Measurements from ENCODE around the gene RYR1.

Gene RYR1

GRCh38 chr19:38632476-38633213 is 199.2 kb downstream of the RYR1 start:
- no peak for DNase-seq (ENCODE audit: low read depth)
- H3K4me3 ChIP-seq (ENCODE audit: low read depth, low read length) = no peak overlapping the region
- TF ChIP-seq, protein P1, sequence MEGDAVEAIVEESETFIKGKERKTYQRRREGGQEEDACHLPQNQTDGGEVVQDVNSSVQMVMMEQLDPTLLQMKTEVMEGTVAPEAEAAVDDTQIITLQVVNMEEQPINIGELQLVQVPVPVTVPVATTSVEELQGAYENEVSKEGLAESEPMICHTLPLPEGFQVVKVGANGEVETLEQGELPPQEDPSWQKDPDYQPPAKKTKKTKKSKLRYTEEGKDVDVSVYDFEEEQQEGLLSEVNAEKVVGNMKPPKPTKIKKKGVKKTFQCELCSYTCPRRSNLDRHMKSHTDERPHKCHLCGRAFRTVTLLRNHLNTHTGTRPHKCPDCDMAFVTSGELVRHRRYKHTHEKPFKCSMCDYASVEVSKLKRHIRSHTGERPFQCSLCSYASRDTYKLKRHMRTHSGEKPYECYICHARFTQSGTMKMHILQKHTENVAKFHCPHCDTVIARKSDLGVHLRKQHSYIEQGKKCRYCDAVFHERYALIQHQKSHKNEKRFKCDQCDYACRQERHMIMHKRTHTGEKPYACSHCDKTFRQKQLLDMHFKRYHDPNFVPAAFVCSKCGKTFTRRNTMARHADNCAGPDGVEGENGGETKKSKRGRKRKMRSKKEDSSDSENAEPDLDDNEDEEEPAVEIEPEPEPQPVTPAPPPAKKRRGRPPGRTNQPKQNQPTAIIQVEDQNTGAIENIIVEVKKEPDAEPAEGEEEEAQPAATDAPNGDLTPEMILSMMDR (IDR thresholded peaks at IDR 0.05; ENCODE audit: low read depth, low read length, missing control alignments) = no peak

DNA sequence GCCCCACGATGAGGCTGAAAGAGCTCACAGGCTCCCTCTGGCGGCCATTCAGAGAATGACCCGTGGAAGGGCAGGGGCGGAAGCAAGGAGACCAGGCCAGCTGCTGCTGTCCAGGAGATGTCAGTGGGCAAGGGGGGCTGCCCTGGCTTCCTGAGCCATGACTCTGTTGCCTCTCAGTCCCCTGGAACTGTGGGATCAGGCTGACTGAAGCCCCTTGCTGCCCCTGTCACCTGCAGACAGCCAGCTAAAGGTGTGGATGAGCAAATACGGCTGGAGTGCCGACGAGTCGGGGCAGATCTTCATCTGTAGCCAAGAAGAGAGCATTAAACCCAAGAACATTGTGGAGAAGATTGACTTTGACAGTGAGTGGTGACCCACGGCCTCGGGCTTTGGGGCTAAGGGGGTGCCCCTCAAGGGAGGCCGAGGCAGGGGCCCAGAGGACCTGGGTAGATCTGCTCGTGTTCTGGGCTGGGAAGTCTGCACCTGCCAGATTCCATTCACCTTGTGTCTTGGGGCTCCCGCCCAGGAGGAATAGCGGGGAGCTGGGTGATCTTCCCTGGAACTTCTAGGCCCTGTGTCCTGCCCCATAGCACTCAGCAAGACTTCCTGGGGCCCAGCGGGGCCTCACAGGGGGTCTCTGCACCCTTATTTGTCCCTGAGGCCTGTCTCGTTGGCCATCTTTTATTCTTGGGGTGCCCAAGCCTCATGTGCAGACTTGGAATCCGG is 201.4 kb downstream of the RYR1 start:
- no peak overlapping the region for H3K4me3 ChIP-seq (ENCODE audit: low read depth, low read length)
- DNase-seq (ENCODE audit: low read depth) = no peak
- TF ChIP-seq, protein P1 (IDR thresholded peaks at IDR 0.05; ENCODE audit: low read depth, low read length, missing control alignments) = peak; percentile 91

DNA sequence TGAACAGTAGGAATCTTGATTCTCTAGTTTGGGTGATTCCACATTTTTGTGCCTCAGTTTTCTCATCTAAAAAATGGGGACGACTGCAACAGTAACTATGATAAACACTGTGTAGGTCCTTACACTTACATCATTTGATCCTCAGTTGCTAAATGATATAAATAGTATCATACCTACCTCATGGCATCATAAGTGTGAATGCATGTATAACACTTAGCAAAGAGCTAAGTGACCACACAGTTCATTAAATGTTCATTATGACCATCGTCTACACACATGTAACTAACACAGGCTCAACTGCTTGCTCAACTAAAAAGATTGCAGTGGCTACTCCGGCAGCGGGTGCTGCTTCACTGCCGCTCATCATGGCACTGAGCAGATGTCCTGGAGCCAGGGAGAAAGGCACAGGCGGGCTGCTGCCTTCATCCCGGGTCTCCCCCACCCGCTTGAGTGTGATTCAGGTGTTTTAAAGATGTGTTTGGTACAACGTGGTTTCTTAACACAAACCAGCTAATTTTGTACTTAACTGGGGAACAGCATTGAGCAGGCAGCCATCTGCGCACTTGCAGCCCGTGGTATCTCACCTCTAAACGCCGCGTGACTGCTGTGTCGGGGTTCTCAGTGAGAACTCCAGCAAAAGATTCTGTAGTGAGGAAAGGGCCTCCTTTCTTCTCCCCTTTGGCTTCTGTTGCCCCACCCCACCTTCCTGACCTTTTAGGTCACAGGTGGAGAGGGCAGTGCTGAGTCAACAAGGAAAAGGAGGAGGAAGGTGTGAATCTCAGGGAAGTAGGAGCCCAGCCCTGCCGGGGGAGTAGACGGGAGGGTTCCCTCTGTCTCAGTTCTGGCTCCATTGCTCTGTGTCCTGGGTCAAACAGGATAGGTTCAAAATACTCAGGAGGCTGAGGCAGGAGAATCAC is 202.2 kb downstream of the RYR1 start:
- TF ChIP-seq, protein P1 (IDR thresholded peaks at IDR 0.05; ENCODE audit: low read depth, low read length, missing control alignments) = no peak
- DNase-seq (ENCODE audit: low read depth) = no peak
- no peak overlapping the region for H3K4me3 ChIP-seq (ENCODE audit: low read depth, low read length)

Measured in GM12864 (cell line).